Embryonic facial prominence (tissue), 1 donor: ENCODE measurements around the gene PANK4.

Experiments
- DNase-seq: peaks from one replicate; pipeline ENCODE4 v3.0.0-alpha.2; 2016; ENCODE audit errors: extremely low spot score

PANK4 gene

GRCh38 chr1:2544875-2545640 lies 18.7 kb upstream of the PANK4 start:
- no peak for DNase-seq

DNA sequence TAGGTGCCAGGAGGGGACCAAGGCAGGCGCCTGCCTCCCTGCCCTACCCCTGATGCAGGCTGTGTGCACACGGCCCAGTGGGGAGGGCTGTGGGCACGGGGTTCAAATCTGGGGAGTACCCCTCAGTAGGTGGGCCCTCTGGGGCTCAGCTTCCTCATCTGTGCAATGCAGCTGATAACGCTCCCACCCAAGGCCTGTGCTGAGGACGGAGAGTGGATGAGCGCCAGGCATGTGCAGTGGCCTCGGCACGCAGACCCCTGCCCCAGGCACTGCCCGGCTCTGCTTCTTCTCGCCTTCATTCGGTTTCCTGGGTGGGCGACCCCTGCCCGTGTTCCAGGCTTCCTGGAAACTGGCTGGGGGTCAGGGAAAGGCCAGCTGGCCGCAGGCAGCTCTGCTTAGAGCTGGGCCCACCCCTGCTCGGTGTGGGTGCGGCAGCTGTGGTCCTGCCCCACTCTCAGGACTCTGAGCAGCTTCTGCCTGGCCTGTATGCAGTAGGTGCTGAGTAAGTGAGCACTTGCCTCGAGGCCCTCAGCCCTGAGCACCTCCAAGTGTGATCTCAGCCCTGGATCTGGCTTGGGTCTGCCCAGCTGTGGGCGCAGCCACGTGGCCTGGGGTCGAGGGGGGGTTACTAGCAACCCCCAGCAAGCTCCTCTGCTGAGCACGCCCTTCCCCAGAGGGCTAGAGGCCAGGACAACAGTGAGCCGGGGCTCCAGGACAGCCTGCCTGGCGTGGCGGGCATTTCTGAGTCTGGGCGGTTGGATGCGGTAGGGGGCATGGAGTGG lies 17.9 kb upstream of the PANK4 start:
- DNase-seq = no peak

DNA sequence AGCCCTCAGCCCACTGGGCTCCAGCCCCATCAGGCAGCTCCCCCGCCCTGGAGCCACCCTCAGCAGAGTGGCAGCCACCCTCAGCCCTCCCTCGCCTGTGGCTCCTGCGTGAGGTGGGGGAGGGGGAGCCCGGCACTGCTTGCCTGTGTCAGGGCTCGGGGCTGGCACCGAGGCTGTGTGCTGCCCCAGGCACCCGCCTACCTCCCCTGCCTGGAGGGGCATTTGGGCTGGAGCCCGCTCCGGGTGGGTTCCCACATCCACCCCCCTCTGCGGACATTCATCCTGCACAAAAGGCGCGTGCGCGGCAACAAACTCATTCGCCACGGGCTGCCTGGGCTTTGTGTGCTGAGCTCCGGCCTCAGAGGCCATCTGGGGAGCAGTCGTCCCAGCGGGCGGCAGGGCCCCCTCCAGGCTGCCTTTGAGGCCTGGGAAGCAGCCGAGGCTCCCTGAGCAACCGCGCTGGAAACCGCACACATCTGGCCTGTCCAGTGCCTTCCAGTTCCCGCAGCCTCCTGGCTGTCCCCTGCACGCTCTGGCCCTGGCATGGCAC lies 17.2 kb upstream of the PANK4 start:
- no peak for DNase-seq

- DNase-seq = no peak
Measured at GRCh38 chr1:2542246-2542915, 16.0 kb upstream of the PANK4 start.

DNA sequence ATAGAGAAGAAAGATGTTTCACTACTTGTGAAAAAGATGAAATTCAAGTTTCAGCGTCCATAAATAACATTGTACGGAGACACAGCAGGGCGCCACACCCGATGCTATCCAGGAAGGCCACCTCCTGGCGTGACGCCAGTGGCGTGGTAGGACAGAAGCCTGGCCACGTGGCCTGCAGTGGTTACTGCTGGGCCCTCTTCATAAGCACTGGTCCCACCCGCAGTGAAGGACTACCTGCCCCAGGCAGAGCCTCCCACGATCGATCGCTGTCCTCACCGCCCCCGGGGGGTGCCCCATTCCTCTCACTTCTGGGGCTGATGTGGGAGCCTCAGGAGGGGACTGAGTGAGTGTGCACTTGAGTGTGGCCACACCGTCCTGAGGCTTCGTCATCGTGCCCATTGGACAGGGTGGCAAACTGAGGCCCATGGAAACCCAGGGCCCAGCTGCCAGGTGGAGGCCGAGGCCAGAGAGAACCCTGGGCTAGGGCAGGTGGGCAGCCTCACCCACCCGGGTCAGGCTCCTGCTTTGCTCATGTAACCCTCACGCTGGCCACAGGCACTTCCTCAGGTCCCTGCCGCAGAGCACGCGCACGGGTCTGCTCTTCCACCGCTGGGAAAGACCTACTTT lies 15.3 kb upstream of the PANK4 start:
- DNase-seq = no peak

DNA sequence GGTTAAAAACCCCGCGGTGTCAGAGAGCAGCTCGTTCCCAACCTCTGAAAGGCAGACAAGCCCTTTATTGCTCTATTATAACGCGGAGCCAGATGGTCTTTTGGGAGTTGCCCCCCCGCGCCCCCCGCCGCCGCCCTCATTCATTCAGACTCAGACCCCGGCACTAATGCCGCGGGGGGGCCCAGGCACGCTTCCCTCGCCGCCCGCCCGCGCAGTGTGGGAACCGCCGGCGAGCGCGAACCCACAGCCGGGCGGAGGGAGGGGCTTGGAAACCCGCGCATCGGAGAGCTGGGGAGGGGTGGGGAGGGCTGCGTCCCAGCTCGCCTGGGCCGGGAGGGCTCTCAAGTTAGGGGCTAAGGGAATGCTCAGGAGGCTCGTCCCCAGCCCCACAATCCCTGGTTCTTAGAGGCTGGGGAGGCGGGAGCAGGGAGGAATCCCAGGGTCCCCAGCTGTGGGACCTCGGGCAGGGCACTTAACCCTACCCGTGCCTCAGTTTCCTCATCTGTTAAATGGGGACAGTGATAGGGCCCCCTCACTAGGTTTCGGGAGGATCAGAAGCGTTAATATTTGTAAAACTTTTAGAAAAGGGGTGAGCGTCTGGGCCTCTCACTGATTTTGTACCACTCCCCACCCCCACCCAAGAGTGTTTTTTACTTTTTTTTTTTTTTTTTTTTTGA lies 14.6 kb upstream of the PANK4 start:
- no peak for DNase-seq

GRCh38 chr1:2539312-2539907 lies 13.0 kb upstream of the PANK4 start:
- DNase-seq = no peak

DNA sequence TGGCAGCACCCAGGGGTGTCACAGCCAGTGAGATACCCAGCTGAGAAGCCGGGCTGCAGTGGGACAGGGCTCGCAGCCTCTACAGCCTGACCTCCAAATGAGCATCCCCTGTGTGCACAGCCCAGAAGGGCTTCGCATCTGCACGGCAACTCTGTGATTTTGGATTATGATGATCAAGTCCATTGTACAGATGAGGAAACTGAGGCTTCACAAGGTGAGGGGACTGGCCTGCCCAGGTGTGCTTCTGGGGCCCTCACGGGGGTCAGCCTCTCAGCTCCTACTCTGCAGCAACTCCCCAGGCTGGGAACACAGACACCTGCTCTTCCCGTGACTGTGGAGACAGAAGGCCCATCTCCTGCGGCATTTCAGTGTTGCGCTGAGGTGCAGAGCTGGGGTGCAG lies 12.5 kb upstream of the PANK4 start:
- DNase-seq = no peak

DNA sequence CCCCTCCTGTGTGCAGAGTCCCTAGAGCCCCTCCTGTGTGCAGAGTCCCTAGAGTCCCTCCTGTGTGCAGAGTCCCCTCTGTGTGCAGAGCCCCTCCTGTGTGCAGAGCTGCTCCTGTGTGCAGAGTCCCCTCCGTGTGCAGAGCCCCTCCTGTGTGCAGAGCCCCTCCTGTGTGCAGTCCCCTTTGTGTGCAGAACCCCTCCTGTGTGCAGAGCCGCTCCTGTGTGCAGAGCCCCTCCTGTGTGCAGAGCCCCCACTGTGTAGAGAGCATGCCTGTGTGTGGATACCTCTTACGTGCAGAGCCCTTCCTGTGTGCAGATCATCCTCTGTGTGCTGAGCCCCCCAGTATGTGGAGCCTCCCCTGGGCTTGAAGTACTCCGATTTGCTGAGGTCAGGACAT lies 12.0 kb upstream of the PANK4 start:
- no peak for DNase-seq

DNA sequence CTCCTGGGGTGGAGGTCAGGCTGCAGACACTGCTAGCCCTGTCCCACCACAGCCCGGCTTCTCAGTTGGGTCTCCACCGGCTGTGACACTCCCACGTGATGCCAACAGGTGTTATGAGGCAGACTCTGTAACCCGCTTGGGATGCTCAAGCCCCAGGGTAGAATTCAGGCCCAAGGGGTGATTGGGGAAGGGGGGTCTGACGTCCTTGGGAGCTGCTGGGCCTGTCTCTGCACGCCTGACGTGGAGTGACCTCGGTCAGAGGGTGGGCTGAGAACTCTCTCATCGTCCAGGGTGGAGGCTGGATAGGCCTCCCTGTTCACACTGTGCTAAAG lies 11.4 kb upstream of the PANK4 start:
- DNase-seq = no peak

- no peak for DNase-seq
Measured at GRCh38 chr1:2535981-2536380, 9.6 kb upstream of the PANK4 start.

- DNase-seq = no peak
Measured at GRCh38 chr1:2535455-2535854, 9.1 kb upstream of the PANK4 start.

GRCh38 chr1:2534687-2535441 lies 8.5 kb upstream of the PANK4 start:
- DNase-seq = no peak

DNA sequence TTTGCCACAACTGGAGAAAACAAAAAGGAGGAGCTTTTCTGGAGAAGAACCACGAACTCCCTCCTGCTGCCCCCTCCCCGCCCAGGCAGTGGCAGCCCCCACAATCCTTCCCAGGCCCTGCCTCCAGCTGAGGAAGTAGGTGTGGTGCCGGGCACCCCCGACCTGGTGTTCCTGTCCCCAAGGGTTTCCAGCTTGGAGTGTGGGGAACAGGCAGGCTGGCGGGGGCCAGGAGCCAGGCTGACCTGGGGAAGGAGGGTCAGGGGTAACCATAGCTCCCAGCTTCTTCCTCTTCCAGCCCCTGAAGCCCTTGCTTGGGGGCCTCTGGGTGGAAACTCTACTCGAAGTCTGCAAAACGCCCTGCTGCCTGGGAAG lies 7.9 kb upstream of the PANK4 start:
- no peak for DNase-seq

- no peak for DNase-seq
Measured at GRCh38 chr1:2533365-2533764, 7.0 kb upstream of the PANK4 start.

DNA sequence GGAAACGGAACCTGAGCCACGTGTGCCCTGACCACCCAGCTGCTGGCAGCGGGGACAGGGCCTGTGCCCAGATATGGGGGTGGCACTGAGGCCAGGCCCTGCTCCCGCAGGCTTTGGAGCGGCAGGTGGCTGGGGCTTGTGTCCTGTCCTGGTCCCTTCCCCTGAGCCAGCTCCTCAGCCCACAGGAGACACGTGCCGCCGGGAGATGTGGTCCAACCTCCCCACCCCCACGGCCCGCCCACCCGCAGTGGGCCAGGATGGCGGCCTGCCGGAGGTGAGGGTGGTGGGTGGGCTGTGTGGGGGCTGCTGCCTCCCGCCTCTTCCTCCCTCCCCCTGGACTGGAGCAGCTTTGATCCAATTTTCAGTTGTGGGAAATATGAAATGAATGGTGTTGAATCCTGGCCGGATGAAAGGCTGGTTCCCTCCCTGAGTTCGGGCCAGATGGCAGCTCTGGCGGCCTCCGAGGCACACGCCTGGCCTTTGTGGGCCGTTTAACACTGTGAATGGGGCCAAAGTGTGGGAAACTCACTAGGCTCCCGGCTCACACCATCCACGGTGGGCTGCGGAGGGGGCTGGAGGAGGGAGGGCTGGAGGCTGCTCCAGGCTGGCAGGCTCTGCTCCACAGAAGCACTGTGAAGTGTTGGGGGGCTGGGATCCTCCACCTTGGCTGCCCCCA lies 6.2 kb upstream of the PANK4 start:
- no peak for DNase-seq

GRCh38 chr1:2530513-2531361 lies 4.3 kb upstream of the PANK4 start:
- no peak for DNase-seq

DNA sequence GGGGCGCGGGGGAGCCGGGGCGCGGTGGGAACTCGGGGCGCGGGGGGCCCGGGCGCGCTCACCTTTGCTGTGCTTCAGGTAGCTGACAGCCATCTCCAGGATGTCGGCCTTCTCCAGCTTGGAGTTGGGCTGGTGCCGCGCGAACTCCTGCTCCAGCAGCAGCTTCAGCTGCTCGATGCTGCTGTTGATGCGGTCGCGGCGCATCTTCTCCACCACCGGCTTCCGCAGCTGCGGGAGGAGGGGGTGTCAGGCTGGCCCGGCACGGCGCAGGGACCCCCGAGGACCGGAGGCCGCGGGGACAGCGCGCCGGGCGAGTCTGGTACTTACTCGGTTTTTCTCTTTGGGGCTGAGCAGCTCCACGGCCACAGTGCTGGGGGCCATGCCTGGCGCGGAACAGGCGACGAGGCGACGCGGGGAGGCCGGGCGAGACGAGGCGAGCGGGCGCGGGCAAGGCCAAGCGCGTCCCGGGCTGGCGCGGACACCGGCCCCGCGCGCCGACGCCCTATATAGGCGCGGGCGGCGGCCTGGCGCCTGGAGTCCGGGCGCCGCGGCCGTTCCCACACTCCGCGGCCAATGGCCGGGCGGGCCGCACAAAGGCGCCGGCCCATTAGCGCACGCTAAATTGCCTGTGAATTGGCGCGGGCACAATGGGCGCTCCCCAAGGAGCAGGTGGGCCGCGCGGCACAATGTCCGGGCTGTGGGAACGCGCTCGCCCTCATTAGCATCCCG lies 3.6 kb upstream of the PANK4 start, which contains the start of gene HES5:
TSS of gene HES5 (minus strand) at position 480 of the 729 bp plus-strand sequence. CDS start at position 381, 99 bp downstream.
- no peak for DNase-seq
